C1 segment of cervical spinal cord (tissue), 14 donors: ENCODE measurements around the gene CFAP57.

Experiments used
- DNase-seq, 14 donors: peaks; one replicate each; lab custom pipeline; 2025; lab: John Stamatoyannopoulos, UW

Gene CFAP57

GRCh38 chr1:43276673-43277072, 104.5 kb downstream of the CFAP57 start:
- no peak for DNase-seq

- DNase-seq = no peak
Observed at GRCh38 chr1:43277116-43277876, 105.2 kb downstream of the CFAP57 start.

GRCh38 chr1:43279161-43279560, 107.0 kb downstream of the CFAP57 start:
- no peak for DNase-seq

- DNase-seq = no peak
Observed at GRCh38 chr1:43279666-43280065, 107.5 kb downstream of the CFAP57 start.

- no peak for DNase-seq
Observed at GRCh38 chr1:43280692-43281091, 108.6 kb downstream of the CFAP57 start.

- peak in 1 of 14 donors; percentile 66 for DNase-seq
Observed at GRCh38 chr1:43282220-43283195, 110.4 kb downstream of the CFAP57 start.

- no peak for DNase-seq
Observed at GRCh38 chr1:43284065-43284464, 111.9 kb downstream of the CFAP57 start.

- DNase-seq = no peak
Observed at GRCh38 chr1:43284546-43285110, 112.5 kb downstream of the CFAP57 start.

- DNase-seq = no peak
Observed at GRCh38 chr1:43285269-43285990, 113.3 kb downstream of the CFAP57 start, which contains the start of gene C1orf210. TSS of gene C1orf210 (minus strand) at chr1:43285581. CDS start at chr1:43283270, 2,311 bp downstream.

- no peak for DNase-seq
Observed at GRCh38 chr1:43286115-43286514, 114.0 kb downstream of the CFAP57 start.

GRCh38 chr1:43286533-43286932, 114.4 kb downstream of the CFAP57 start:
- no peak for DNase-seq

GRCh38 chr1:43288058-43288784, 116.1 kb downstream of the CFAP57 start:
- peak in 1 of 14 donors; percentile 46 for DNase-seq

- DNase-seq = no peak
Observed at GRCh38 chr1:43288785-43289706, 116.9 kb downstream of the CFAP57 start.

GRCh38 chr1:43292216-43292615, 120.1 kb downstream of the CFAP57 start:
- no peak for DNase-seq

GRCh38 chr1:43292679-43293078, 120.5 kb downstream of the CFAP57 start:
- no peak for DNase-seq

GRCh38 chr1:43293176-43293575, 121.0 kb downstream of the CFAP57 start:
- no peak for DNase-seq

GRCh38 chr1:43293896-43294760, 122.0 kb downstream of the CFAP57 start:
- DNase-seq = peak in 8 of 14 donors; percentile 4 to 70 (median 47)

- DNase-seq = peak in 2 of 14 donors; percentile 58 to 70
Observed at GRCh38 chr1:43294761-43295160, 122.6 kb downstream of the CFAP57 start.

- no peak for DNase-seq
Observed at GRCh38 chr1:43296207-43296606, 124.1 kb downstream of the CFAP57 start.
